CD4-positive, alpha-beta T cell treated with Interferon alpha-2 for 1 hour (primary cell): ENCODE measurements around the gene ARMH1.
A peak's percentile ranks its signal among the peaks of the same experiment; 100 is the strongest.
"Not testable (repeated sequence)": the region's sequence is repeated elsewhere in the genome, so short reads cannot be mapped to it uniquely, and the experiment has no call there.

Experiments
- DNase-seq, 2 donors: peaks; one replicate each; pipeline ENCODE4 v3.0.0-alpha.2; 2020 to 2022

ARMH1 gene

DNA sequence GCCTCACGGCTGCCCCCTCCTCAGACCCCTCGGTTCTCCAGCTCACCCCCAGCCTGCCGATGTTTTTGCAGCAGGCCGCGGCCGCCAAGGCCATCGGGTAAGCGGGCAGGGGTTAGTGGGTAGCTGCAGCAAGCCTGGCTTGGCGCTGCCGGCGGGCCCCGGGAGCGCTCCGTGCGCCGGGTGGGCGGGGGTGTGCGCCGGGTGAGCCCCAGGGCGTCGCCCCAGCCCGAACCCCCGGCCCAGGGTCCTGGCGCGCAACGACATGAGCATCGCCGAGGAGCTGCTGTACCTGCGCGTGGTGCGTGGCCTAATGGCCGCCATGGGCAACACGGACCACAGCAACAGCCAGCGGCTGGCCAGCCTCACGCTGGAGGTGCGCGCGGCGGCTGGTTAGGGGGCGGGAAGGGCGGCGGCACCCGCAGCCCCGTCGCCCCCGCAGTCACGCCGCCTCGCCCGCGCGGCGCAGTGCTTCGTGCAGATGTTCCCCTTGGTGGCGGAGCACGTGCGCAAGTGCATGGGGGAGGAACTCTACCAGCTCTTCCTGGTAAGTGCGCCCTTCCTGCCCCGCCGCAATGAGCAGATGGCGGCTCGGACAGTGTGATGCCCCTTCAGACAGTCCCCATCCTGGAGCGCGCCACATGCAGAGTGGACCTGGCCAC is 49.9 kb downstream of the ARMH1 start:
- DNase-seq, result peak in 1 of 2 donors; percentile 22

DNA sequence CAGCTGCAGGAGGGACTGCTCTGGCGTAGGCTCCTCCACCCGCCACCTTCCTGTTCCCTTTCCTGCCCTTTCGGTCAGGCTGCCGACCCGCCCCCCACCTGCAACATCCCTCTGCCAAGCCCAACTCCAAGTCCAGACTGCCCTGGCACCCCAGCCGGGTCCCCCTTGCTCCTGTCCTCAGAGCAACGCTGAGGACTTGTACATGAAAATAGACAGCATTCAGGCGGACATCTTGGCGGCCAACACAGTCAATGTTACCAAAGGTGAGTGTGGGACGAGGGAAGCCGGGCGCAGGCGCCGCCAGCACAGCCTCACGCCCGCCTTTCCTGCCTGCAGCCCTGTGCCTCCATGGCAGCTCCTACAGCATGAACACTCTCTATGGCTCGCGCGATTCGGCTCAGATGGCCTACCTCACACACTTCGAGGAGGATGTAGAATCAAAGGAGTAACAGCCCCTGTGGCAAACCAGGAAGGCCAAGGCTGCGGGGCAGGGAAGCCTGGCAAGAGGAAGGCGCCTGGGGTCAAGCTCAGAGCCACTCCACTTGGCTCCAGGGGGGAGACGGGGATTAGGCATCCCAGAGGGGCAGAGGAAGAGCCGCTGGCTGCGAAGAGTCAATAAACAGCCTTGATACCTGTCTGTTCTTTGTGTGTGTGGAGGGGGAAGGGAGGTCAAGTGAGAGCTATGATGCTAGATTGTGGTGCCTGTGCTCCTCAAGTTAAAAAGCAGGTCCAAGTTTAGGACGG is 50.6 kb downstream of the ARMH1 start:
- DNase-seq, result no peak

DNA sequence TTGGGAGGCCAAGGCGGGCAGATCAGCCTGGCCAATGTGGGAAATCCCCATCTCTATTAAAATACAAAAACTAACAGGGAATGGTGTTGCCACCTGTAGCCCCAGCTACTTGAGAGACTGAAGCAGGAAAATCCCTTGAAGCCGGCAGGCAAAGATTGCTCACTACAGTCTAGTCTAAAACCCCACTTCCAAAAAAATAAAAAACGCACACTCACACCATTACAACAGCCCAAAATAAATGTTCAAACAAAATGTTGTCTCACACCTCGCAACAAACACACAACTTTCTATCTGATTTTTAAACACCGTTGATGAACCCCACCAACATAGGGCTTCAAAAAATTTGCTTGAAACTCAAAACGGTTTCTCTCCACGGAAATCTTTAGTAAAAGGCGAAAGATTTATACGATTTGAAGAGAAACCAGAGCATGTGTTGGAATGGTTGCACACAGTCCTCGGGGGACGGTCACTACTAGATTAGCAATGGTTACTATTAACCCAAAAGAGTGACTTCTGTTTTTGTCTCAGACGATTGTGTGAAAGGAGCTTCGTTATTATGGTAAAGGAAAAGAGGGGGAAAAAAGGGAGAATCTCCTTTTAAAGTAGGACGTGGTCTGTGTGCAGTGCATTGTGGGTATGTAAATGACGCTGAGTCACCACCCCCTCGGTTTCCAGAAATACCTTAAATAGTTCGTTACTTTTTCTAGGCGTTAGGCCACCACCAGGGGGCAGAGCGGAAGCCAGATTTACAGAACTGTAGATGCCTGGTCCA is 56.4 kb downstream of the ARMH1 start, which contains the start of gene RNU5D-1:
Gene RNU5D-1 (minus strand): TSS at position 430 of the 772 bp plus-strand sequence.
- peak; percentile 92 to 95 for DNase-seq

DNA sequence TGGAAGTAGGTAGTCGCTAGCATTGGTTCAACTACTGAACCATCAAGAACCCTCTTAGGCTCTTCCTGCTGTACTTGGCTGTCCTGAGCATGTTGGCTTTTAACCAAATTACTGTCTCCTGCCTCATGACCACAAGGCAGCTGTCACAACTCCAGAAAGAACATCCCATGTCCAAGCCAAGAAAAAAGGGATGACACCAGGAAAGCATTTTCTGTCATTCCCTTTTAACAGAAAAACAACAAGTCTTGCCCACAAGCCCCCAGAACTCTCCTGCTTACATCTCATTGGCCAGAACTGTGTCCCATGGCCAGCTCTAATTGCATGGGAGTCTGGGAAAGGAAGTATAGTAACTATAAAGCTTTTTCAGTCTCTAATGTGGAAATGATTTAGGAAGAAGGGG is 58.9 kb downstream of the ARMH1 start:
- DNase-seq, result no peak

DNA sequence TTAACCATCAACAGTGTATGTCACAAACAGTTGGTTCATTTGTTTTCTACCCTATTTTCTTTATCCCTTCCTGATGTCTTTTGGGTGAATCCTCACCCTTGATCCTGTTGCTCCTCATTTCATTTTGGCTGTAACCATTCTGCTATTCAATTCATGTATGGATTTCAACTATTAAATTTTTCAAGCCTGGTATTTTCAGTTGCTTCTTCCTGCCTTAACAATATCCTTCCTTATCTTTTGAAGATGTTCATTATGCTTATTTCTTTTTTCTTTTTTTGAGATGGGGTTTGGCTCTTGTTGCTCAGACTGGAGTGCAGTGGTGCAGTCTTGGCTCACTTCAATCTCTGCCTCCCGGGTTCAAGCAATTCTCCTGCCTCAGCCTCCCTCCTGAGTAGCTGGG is 59.3 kb downstream of the ARMH1 start:
- no peak for DNase-seq

DNA sequence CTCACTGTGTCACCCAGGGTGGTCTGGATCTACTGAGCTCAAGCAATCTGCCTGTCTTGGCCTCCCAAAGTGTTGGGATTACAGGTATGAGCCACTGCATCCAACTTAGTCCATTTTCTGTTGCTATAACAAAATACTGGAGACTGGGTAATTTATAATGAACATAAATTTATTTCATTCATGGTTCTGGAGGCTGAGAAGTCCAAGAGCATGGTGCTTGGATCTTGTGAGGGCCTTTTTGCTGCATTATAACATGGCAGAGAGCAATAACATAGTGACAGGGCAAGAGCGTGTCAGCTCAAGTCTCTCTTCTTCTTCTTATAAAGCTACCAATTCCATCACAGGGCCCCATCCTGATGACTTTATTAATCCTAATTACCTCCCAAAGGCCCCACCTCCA is 61.5 kb downstream of the ARMH1 start:
- no peak for DNase-seq

DNA sequence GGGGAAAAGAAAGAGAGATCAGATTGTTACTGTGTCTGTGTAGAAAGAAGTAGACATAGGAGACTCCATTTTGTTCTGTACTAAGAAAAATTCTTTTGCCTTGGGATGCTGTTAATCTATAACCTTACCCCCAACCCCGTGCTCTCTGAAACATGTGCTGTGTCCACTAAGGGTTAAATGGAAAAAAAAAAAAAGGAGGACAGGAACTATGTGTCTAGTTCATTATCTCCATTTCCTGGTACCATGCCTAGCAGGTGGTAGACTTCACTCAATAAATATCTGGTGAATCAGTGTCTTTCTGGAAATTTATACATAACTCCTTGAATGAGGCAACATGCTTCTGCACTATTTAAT is 64.4 kb downstream of the ARMH1 start:
- DNase-seq, result not testable (repeated sequence)

DNA sequence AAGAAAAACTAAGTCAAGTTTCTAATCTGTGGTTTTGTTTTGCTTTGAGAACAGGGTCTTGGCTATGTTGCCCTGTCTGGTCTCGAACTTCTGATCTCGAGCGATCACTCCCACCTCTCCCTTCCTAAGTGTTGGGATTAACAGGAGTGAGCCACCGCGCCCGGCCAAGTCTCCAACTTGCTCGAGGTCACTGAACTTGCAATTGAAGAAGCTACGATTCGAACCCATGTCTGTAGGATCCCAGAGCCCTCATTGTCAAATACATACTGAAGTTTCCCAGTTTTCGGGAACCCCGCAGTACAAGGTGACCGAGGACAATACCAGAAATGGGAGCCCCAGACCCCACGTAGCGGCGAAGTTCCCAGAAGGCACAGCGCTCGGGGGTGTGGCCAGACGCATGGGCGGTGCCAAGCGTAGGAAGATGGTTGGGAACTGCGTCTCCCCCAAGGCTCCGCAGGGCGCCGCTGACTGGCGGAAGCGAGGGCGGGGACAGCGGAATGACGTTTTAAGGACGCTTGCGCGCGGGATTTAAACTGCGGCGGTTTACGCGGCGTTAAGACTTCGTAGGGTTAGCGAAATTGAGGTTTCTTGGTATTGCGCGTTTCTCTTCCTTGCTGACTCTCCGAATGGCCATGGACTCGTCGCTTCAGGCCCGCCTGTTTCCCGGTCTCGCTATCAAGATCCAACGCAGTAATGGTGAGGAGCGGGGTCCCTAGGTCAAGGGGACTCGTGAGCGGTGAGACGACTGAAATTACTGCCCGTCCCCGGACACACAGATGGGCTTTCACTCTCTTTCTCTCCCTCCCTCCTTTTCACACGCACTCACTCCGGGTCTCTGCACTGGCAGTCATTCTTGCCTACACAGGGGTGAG is 65.0 kb downstream of the ARMH1 start, which contains the start of gene KIF2C:
Gene KIF2C (plus strand): TSS at position 531 of the 872 bp plus-strand sequence. CDS start 96 bp downstream, at position 627.
- DNase-seq, result peak; percentile 97

DNA sequence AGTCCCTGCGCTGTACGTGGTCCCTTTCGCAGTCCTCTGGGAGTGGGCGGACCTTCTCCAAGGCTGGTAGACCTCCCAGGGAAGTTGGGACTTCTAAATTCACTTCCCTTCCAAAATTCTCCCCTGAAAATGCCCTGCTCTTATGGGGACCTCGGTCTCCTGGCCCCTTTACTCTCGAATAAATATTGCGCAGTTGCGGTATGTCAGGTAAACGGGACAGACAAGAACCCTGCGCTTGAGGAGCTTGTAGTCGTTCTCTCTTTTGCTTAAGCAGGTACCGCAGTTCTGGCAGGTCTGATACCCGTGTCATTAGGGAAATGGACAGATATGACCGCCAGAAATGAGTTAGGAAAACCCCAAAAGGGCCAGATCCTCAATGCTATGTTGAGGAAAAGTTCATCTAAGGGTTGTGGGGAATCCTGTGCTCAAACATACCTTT is 65.7 kb downstream of the ARMH1 start:
- DNase-seq, result no peak

DNA sequence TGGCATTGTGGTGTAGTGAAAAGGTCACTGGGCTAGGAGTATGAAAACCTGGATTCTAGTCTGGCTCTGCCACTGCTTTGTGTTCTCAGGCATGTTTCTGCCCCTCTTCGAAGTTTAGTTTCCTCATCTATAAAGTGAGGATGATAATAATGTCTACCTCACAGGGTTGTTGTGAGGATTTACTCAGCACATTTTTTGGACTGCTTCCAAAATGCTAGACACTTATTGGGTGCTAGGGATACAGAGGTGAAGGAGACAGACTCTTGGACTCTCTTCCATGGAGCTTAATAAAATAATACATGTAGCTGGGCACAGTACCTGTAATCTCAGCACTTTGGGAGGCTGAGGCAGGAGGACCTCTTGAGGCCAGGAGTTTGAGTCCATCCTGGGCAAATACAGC is 68.7 kb downstream of the ARMH1 start:
- no peak for DNase-seq

DNA sequence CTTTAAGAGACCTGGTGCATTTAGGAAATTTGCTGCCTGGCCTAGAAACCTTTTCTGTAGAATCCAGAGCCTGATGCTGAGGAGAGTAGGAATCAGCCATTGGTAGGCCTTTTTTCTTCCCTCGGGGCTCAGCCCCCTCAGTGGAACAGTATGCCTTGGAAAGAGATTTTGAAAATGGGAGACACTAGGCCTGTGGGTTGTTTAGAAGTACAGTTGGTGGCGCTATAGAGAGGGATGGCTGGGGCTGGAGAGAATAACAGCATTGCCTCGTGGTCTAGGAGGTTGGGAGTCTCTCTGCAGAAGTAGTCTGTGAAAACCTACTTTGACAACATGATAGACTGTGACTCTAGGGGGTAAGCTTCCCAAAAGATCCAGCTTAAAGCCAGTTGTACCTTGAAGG is 73.4 kb downstream of the ARMH1 start:
- DNase-seq, result no peak

DNA sequence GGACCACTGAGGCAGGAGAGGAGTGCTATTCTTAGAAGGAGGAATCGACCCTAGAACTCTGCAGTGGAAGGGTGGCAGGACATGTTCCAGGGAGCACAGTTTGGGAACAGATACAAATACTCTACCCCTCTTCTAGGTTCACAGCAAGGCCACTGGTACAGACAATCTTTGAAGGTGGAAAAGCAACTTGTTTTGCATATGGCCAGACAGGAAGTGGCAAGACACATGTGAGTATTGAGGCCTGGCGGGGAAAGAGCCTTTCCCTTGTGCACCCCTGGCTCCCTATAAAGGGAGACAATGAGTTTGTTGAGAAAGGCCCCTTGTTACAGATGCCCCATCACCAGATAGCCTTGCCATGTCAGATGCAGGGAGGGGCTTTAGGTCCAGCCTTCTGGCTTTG is 82.9 kb downstream of the ARMH1 start:
- DNase-seq, result no peak

DNA sequence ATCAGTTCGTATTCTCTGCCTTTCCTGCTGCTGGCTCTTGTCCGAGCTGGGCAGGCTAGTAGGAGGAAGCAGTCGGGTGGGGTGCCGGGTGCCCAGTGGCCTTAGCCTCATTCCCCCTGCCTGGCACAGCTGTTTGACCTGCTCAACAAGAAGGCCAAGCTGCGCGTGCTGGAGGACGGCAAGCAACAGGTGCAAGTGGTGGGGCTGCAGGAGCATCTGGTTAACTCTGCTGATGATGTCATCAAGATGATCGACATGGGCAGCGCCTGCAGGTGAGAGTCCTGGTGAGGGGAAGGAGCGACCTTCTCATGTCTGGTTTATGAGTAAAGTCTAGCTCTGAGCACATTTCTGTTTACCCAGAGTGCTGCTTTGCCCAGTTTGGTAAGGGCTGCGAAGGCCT is 84.6 kb downstream of the ARMH1 start:
- DNase-seq, result no peak

DNA sequence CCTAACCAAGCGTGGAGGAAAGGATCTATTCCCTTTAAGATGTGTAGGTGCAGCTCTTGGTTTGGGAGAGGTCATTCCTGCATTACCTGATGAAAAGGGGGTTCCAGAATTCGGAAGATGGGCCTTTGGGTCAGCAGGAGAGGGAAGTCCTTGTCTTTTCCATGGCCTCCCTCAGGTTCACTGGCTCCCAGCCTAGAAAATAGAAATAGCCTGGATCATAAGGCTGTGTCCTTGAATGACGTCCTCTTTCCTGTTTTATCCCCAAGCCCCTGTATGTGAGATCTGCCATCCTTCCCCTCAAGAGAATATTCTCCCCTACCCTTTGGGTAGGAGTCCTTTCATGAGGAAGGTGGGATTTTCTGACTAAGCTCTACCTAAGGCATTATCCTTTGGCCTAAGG is 86.4 kb downstream of the ARMH1 start:
- no peak for DNase-seq

DNA sequence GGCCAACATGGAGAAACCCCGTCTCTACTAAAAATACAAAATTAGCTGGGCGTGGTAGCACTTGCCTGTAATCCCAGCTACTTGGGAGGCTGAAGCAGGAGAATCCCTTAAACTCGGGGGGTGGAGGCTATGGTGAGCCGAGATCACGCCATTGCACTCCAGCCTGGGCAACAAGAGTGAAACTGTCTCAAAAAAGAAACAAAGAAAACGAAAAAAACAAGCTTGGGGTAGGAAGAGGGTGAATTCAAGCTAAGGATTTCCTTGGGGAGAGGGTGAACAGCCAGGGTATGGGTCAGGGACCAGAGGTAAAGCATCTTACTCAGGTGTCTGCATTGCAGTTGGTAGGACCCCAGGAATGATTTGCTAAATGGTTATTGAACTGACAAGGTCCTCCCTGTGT is 91.9 kb downstream of the ARMH1 start:
- not testable (repeated sequence) for DNase-seq
